Ascending aorta (tissue), 2 donors: ENCODE results near the gene ELF4. TPM values are rescaled to one million over a fixed set of nuclear protein-coding genes. Genes with fewer than 3 reads are reported as not detected.
A peak's percentile ranks its signal among the peaks of the same experiment; 100 is the strongest.

Experiments used
- DNase-seq, 2 donors: peaks; one replicate each; pipeline ENCODE4 v3.0.0-alpha.2; 2019; ENCODE audit warnings: low spot score in 2 of 2
- H3K27ac ChIP-seq, 2 donors: fragments of 200-600 bp; sonication (generic); one replicate each; pipeline ENCODE4 v1.5.1; 2016 to 2017; ENCODE audit warnings: mild to moderate bottlenecking in 1 of 2
- H3K27me3 ChIP-seq: fragments of 200-600 bp; sonication (generic); one replicate; pipeline ENCODE4 v1.5.1; 2017
- H3K36me3 ChIP-seq, 2 donors: fragments of 200-600 bp; sonication (generic); one replicate each; pipeline ENCODE4 v1.5.1; 2016
- H3K4me1 ChIP-seq, 2 donors: fragments of 200-600 bp; sonication (generic); one replicate each; pipeline ENCODE4 v1.5.1; 2016 to 2017; ENCODE audit warnings: mild to moderate bottlenecking in 1 of 2
- H3K4me3 ChIP-seq, 2 donors: fragments of 200-600 bp; sonication (generic); one replicate each; pipeline ENCODE4 v1.5.1; 2016 to 2017; ENCODE audit warnings: mild to moderate bottlenecking in 1 of 2
- H3K9me3 ChIP-seq, 2 donors: fragments of 200-600 bp; sonication (generic); one replicate each; pipeline ENCODE4 v1.5.1; 2016
- intact Hi-C: fragments of 100-400 bp; cut with DNase I; formaldehyde crosslinking; loops from one replicate; pipeline ENCODE4 v1.15.1; 2023
- total RNA-seq: library from RNA; depleted of rRNA; stranded (reverse); fragments of >200 nt; gene quantifications from one replicate; pipeline ENCODE4 v1.1.0, GENCODE V29; 2016
- TF ChIP-seq, protein P1 (sequence below), 3 experiments: fragments of 200-600 bp in 2 of 3; fragments of 450-650 bp in 1 of 3; sonication (generic) in 2 of 3; IDR thresholded peaks; one replicate each; pipeline ENCODE4 v1.5.1; 2016 to 2019; ENCODE audit warnings: antibody characterized with exemption in 3 of 3, mild to moderate bottlenecking in 1 of 3, moderate library complexity in 1 of 3

The ELF4 gene
- total RNA-seq, 1 donor from 2014 or later = 25.7 TPM

DNA sequence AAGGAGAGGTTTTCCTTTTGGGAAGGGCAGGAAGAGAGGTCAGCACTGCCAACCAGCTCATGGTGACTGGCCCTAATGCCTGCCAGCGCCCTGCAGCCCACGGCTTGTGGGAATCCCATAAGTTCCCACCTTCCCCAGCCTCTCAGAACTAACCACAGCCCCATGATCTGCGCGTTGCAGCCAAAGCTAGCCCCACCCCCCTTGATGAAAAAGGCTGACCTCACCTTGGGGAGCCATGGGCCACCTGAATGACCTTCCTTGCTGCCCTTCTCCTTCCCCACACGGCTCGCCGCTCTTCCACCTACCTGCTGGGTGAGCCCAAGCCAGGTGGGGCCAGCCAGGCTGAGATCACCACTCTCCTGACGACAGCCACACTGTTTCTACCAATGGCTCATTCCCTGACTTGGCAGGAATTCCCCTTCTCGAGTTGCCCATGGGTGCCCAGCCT lies 3.9 kb upstream of the ELF4 start:
- TF ChIP-seq, protein P1, sequence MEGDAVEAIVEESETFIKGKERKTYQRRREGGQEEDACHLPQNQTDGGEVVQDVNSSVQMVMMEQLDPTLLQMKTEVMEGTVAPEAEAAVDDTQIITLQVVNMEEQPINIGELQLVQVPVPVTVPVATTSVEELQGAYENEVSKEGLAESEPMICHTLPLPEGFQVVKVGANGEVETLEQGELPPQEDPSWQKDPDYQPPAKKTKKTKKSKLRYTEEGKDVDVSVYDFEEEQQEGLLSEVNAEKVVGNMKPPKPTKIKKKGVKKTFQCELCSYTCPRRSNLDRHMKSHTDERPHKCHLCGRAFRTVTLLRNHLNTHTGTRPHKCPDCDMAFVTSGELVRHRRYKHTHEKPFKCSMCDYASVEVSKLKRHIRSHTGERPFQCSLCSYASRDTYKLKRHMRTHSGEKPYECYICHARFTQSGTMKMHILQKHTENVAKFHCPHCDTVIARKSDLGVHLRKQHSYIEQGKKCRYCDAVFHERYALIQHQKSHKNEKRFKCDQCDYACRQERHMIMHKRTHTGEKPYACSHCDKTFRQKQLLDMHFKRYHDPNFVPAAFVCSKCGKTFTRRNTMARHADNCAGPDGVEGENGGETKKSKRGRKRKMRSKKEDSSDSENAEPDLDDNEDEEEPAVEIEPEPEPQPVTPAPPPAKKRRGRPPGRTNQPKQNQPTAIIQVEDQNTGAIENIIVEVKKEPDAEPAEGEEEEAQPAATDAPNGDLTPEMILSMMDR (IDR thresholded peaks at IDR 0.05) = no peak
- Histone ChIP-seq H3K36me3 (no peaks in the 10 kb centered on the region), H3K27me3 (no peaks in the 10 kb centered on the region), H3K27ac (no peak overlapping the region), H3K4me1 (peaks cover 0 to 4% of the 10 kb centered on the region in 2 donors), H3K9me3 (no peaks in the 10 kb centered on the region), H3K4me3 (no peak overlapping the region)
- DNase-seq = no peak
- intact Hi-C loops = loop anchor here (5.0 kb wide), 1 partner anchor 512 kb away; no protein-coding TSS in a partner anchor

DNA sequence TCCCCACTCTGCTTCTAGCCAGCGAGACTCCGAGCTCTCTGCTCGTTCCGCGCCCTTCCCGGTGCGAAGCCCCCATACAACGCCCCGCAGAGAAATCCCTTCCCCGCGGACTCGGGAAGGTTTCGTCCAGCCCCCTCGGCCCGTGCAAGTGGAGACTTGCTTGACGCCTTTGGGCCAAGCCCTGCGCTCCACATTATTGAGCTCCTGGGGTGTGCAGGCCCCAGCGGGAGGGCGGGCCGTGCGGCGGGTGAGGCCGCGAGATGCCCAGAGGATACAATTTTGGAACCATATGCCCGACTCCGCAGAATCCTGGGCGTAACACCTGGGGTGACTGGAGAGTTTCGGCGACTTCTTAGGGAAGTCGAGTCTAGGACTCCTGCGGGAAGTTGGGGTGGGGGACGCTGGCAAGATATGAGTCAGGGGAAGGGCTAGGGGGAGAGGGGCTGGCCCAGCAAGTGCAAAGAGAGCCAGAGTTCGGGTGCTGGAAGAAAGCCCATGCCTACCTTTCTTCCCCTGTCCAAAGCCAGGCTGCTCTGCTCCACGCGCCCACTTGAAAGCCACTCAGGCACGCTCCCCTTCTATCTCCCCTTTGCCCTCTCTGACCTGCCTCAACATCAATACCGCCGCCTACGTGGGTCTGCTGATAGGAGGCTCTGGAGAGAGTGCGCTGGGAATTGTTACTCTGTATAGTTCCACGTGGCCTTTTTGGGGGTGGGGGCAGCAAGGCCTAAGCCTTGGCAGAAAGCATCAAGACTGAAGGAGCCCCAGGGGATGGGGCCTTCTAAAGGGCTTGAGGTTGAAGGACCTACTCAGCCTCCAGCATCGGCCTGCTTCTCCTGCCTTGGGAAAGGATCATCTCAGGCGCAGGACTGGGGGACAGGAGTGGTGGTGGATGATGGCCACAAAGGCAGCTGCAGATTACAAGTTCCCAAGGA lies 1.2 kb upstream of the ELF4 start:
- intact Hi-C loops = loop anchor here (2.0 to 5.0 kb wide), 2 partner anchors 55 to 509 kb away; no protein-coding TSS in a partner anchor
- Histone ChIP-seq H3K27ac (peak overlapping the region; percentile 96), H3K27me3 (no peaks in the 10 kb centered on the region), H3K4me1 (peaks cover 4% of the 10 kb centered on the region in 2 donors), H3K4me3 (peak overlapping the region; percentile 63 to 94), H3K36me3 (no peaks in the 10 kb centered on the region), H3K9me3 (no peaks in the 10 kb centered on the region)
- TF ChIP-seq, protein P1 (IDR thresholded peaks at IDR 0.05) = no peak
- DNase-seq = no peak

DNA sequence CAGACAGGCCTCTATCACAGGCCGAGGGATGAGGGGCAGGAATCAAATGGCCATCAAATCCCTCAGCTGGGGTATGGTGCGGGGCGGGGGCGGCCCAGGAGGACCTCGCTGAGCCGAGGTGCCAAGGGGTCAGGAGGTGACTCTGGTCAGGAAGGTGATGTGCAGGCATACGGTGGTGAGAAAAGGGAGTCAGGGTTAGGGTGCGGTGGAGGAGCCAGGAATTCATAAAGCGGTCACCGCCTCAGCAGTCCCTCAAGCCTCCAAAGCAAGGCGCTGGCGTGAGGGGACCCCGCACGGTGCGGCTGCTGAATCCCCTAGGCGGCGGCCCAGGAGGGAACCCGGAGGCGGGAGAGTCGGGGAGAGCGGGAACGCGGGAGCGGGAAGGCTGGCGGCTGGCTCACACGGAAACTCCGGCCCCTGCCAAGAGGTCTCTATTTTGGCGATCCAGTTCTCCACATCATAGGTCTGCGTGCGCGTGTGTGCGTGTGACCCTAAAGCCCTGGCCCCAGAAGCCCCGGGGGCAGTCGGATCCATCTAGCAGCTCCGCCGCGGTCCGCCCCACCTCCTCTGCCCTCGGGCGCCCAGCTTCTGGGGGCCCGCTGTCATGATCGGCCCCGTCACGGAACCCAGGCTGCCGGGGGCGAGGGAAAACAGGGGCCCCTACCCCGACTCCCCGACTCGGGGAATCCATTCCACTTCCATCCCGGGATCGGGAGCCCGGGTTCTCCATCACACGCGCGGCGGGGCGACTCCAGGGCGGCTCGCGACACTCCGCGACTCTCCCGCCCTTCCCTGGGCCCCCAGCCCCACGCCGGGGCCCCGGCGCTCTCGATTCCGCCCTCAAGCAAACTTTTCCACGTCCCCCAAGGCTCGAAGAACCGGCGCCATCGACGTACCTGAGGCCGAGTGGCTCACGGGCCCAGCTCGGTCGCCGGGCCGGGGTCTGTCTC lies 593 bp downstream of the ELF4 start:
- no peak for DNase-seq
- Histone ChIP-seq H3K36me3 (no peaks in the 10 kb centered on the region), H3K4me1 (peaks cover 4% of the 10 kb centered on the region in 2 donors), H3K27me3 (no peaks in the 10 kb centered on the region), H3K4me3 (peak overlapping the region; percentile 63 to 94), H3K9me3 (no peaks in the 10 kb centered on the region), H3K27ac (peak overlapping the region; percentile 96)
- TF ChIP-seq, protein P1 (IDR thresholded peaks at IDR 0.05) = no peak
- intact Hi-C loops = loop anchor here (1.0 to 5.0 kb wide), 4 partner anchors 11 to 507 kb away; no protein-coding TSS in a partner anchor

DNA sequence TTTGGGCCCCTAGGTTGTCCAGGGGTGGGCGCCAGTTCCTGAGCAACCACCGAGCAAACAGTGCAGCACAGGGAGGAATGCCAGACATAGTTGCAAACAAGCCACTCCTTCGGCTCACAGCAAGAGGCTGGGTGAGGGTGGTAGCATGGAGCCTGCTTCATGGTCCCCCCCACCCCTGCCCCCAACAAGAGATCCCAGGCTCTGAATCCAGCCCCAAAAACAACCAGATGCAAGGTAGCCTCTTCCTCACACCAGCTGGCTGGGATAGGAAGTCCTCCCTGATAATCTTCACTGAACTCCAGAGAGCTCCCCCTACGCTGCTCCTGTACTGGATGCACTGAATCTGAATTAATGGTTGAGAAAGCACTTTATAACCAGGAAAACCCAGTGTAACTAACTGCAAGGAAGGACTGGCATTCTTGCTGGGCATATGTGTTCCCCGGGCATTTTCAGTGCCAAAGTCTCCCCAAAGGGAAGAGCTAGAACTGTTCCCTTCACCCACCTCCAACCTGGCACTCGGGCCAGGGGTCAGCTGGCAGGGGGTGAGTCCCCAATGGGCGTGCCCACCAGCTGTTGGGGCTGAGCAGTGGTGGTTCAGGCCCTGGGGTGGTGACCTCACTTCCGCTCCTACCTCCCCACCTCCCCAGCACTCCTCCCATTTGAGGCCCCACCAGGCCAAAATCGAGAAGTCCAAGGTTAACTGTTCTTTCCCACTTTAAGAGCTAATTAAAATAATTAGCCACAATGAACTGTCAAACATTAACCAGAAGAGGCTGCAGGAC lies 1.5 kb downstream of the ELF4 start:
- peak overlapping the region; percentile 63 to 94 for H3K4me3 ChIP-seq
- intact Hi-C loops = loop anchor here (1.0 to 2.0 kb wide), 2 partner anchors 11 to 16 kb away; no protein-coding TSS in a partner anchor

More for the DNA sequence above, 1.5 kb downstream of the ELF4 start:
- TF ChIP-seq, protein P1 (IDR thresholded peaks at IDR 0.05) = no peak
- Histone ChIP-seq H3K27me3 (no peaks in the 10 kb centered on the region), H3K4me1 (peaks cover 4% of the 10 kb centered on the region in 2 donors), H3K27ac (peak overlapping the region; percentile 96), H3K9me3 (no peaks in the 10 kb centered on the region), H3K36me3 (no peaks in the 10 kb centered on the region)
- no peak for DNase-seq
